ENCODE results near the gene MGRN1. TPM values are rescaled to one million over a fixed set of nuclear protein-coding genes. Genes with fewer than 3 reads are reported as not detected.

Gene MGRN1
- total RNA-seq, 1 experiment from 2014 or later: 61.3 TPM

- TF ChIP-seq CTCF (IDR thresholded peaks at IDR 0.05; ENCODE audit: unreplicated experiment): no peak
- peaks cover 5% of the 10 kb centered on the region for H3K4me1 Mint-ChIP-seq (ENCODE audit: insufficient read depth, unreplicated experiment)
- ChIA-PET CTCF (interaction anchor here (0.5 to 0.6 kb wide), 3 partner anchors 39 to 805 kb away, joined by 3 to 4 read pairs (median 3); partner anchors contain the start of gene UBALD1), POLR2A (interaction anchor here (0.7 to 1.3 kb wide), 2 partner anchors 9 to 68 kb away, joined by 4 read pairs; no protein-coding TSS in a partner anchor)
- DNase-seq (ENCODE audit: unreplicated experiment): peak; percentile 70
- no TSS peak for BruUV-seq (replicated peaks)
- no peak overlapping the region for H3K27ac Mint-ChIP-seq (ENCODE audit: low read depth, unreplicated experiment)
- H3K9me3 Mint-ChIP-seq (ENCODE audit: unreplicated experiment): no peaks in the 10 kb centered on the region
- H3K4me3 Mint-ChIP-seq (ENCODE audit: unreplicated experiment): no peak overlapping the region
- intact Hi-C loops (cut with micrococcal nuclease): no loop called here
- no peaks in the 10 kb centered on the region for H3K27me3 Mint-ChIP-seq (ENCODE audit: insufficient read depth, unreplicated experiment)
- H3K36me3 Mint-ChIP-seq (ENCODE audit: insufficient read depth, unreplicated experiment): peaks cover 70% of the 10 kb centered on the region
These were observed 60.1 kb downstream of the MGRN1 start for GRCh38 chr16:4684763-4685162.

- H3K27ac Mint-ChIP-seq (ENCODE audit: low read depth, unreplicated experiment): no peak overlapping the region
- no peak for TF ChIP-seq CTCF (IDR thresholded peaks at IDR 0.05; ENCODE audit: unreplicated experiment)
- DNase-seq (ENCODE audit: unreplicated experiment): no peak
- H3K9me3 Mint-ChIP-seq (ENCODE audit: unreplicated experiment): no peaks in the 10 kb centered on the region
- H3K36me3 Mint-ChIP-seq (ENCODE audit: insufficient read depth, unreplicated experiment): peaks cover 76% of the 10 kb centered on the region
- ChIA-PET POLR2A (interaction anchor here (0.7 to 1.3 kb wide), 2 partner anchors 9 to 69 kb away, joined by 4 read pairs; no protein-coding TSS in a partner anchor), CTCF (no interaction called here)
- no peak overlapping the region for H3K4me3 Mint-ChIP-seq (ENCODE audit: unreplicated experiment)
- intact Hi-C loops (cut with micrococcal nuclease): no loop called here
- H3K27me3 Mint-ChIP-seq (ENCODE audit: insufficient read depth, unreplicated experiment): no peaks in the 10 kb centered on the region
- BruUV-seq (replicated peaks): no TSS peak
- peaks cover under 1% of the 10 kb centered on the region for H3K4me1 Mint-ChIP-seq (ENCODE audit: insufficient read depth, unreplicated experiment)
These were observed 60.7 kb downstream of the MGRN1 start for GRCh38 chr16:4685292-4685691.

GRCh38 chr16:4685776-4686496 is 61.3 kb downstream of the MGRN1 start:
- no peak for TF ChIP-seq CTCF (IDR thresholded peaks at IDR 0.05; ENCODE audit: unreplicated experiment)
- Mint-ChIP-seq H3K36me3 (ENCODE audit: insufficient read depth, unreplicated experiment) (peaks cover 79% of the 10 kb centered on the region), H3K9me3 (ENCODE audit: unreplicated experiment) (no peaks in the 10 kb centered on the region), H3K4me3 (ENCODE audit: unreplicated experiment) (no peak overlapping the region), H3K4me1 (ENCODE audit: insufficient read depth, unreplicated experiment) (no peaks in the 10 kb centered on the region), H3K27me3 (ENCODE audit: insufficient read depth, unreplicated experiment) (no peaks in the 10 kb centered on the region), H3K27ac (ENCODE audit: low read depth, unreplicated experiment) (no peak overlapping the region)
- ChIA-PET CTCF (interaction anchor here (0.6 kb wide), 2 partner anchors 8 to 11 kb away, joined by 4 read pairs; no protein-coding TSS in a partner anchor), POLR2A (interaction anchor here (1.3 kb wide), 1 partner anchor 8 kb away, joined by 4 read pairs; no protein-coding TSS in a partner anchor)
- DNase-seq (ENCODE audit: unreplicated experiment): no peak
- no TSS peak for BruUV-seq (replicated peaks)
- intact Hi-C loops (cut with micrococcal nuclease): no loop called here

- no peak for TF ChIP-seq CTCF (IDR thresholded peaks at IDR 0.05; ENCODE audit: unreplicated experiment)
- Mint-ChIP-seq H3K27ac (ENCODE audit: low read depth, unreplicated experiment) (no peak overlapping the region), H3K4me3 (ENCODE audit: unreplicated experiment) (no peak overlapping the region), H3K4me1 (ENCODE audit: insufficient read depth, unreplicated experiment) (no peaks in the 10 kb centered on the region), H3K36me3 (ENCODE audit: insufficient read depth, unreplicated experiment) (peaks cover 79% of the 10 kb centered on the region), H3K27me3 (ENCODE audit: insufficient read depth, unreplicated experiment) (no peaks in the 10 kb centered on the region), H3K9me3 (ENCODE audit: unreplicated experiment) (no peaks in the 10 kb centered on the region)
- DNase-seq (ENCODE audit: unreplicated experiment): no peak
- CTCF ChIA-PET: interaction anchor here (0.6 kb wide), 1 partner anchor 9 kb away, joined by 4 read pairs; no protein-coding TSS in a partner anchor
- intact Hi-C loops (cut with micrococcal nuclease): no loop called here
- POLR2A ChIA-PET: no interaction called here
- BruUV-seq (replicated peaks): no TSS peak
These were observed 62.0 kb downstream of the MGRN1 start for GRCh38 chr16:4686497-4687210.

Data from MCF 10A (cell line).